H9 (cell line): ENCODE data around the gene AGPAT2. TPM values are rescaled to one million over a fixed set of nuclear protein-coding genes. Genes with fewer than 3 reads are reported as not detected.

Source experiments
- DNase-seq: peaks from one replicate; pipeline ENCODE4 v3.0.0-alpha.2; 2017
- H2AFZ ChIP-seq: one replicate; pipeline ENCODE4 v1.6.1; 2013; ENCODE audit warnings: mild to moderate bottlenecking, low read length, control low read depth, moderate library complexity
- H2AK5ac ChIP-seq: 2 replicates; pipeline ENCODE4 v1.6.1; 2013; ENCODE audit warnings: low read length, control low read depth, mixed read lengths; ENCODE audit not compliant: insufficient read length
- H2BK120ac ChIP-seq: one replicate; pipeline ENCODE4 v1.6.1; 2013; ENCODE audit warnings: low read depth, mild to moderate bottlenecking, low read length, control low read depth, inconsistent platforms; ENCODE audit not compliant: poor library complexity, severe bottlenecking
- H2BK12ac ChIP-seq: 2 replicates; pipeline ENCODE4 v1.6.1; 2013; ENCODE audit warnings: low read length, control low read depth, mixed read lengths, low read depth; ENCODE audit not compliant: insufficient read length
- H2BK15ac ChIP-seq: 2 replicates; pipeline ENCODE4 v1.6.1; 2013; ENCODE audit warnings: low read depth, low read length, control low read depth
- H2BK20ac ChIP-seq: one replicate; pipeline ENCODE4 v1.6.1; 2013; ENCODE audit warnings: low read depth, mild to moderate bottlenecking, low read length, control low read depth, inconsistent platforms; ENCODE audit not compliant: poor library complexity, severe bottlenecking
- H2BK5ac ChIP-seq: 2 replicates; pipeline ENCODE4 v1.6.1; 2013; ENCODE audit warnings: low read length, control low read depth, mixed read lengths; ENCODE audit not compliant: insufficient read length
- H3K14ac ChIP-seq: 2 replicates; pipeline ENCODE4 v1.6.1; 2013; ENCODE audit warnings: low read length, control low read depth; ENCODE audit not compliant: insufficient read depth
- H3K18ac ChIP-seq: 2 replicates; pipeline ENCODE4 v1.6.1; 2013; ENCODE audit warnings: low read depth, mild to moderate bottlenecking, mixed read lengths, low read length, control low read depth; ENCODE audit not compliant: insufficient read length
- H3K23ac ChIP-seq: 2 replicates; pipeline ENCODE4 v1.6.1; 2013; ENCODE audit warnings: low read length, control low read depth, mixed read lengths, low read depth; ENCODE audit not compliant: insufficient read length
- H3K23me2 ChIP-seq: 2 replicates; pipeline ENCODE4 v1.6.1; 2013; ENCODE audit warnings: low read depth, mild to moderate bottlenecking, mixed read lengths, low read length, control low read depth; ENCODE audit not compliant: insufficient read length, poor library complexity, severe bottlenecking
- H3K27ac ChIP-seq: 2 replicates; pipeline ENCODE4 v1.5.1; 2013; ENCODE audit warnings: low read length, control low read depth, mixed read lengths, low read depth; ENCODE audit not compliant: insufficient read length
- H3K27me3 ChIP-seq: 2 replicates; pipeline ENCODE4 v1.6.1; 2013; ENCODE audit warnings: low read length, control low read depth, inconsistent platforms; ENCODE audit not compliant: insufficient read depth
- H3K4ac ChIP-seq: 2 replicates; pipeline ENCODE4 v1.6.1; 2013; ENCODE audit warnings: low read depth, mild to moderate bottlenecking, control low read depth, inconsistent platforms, low read length, moderate library complexity
- H3K4me1 ChIP-seq: 2 replicates; pipeline ENCODE4 v1.6.1; 2013; ENCODE audit warnings: low read length, control low read depth, inconsistent platforms; ENCODE audit not compliant: insufficient read depth
- H3K4me2 ChIP-seq: 2 replicates; pipeline ENCODE4 v1.6.1; 2013; ENCODE audit warnings: low read length, control low read depth, mixed read lengths; ENCODE audit not compliant: insufficient read length, insufficient read depth
- H3K56ac ChIP-seq: 2 replicates; pipeline ENCODE4 v1.6.1; 2013; ENCODE audit warnings: low read depth, mild to moderate bottlenecking, mixed read lengths, low read length, control low read depth; ENCODE audit not compliant: insufficient read length
- H3K79me1 ChIP-seq: 2 replicates; pipeline ENCODE4 v1.6.1; 2013; ENCODE audit warnings: low read depth, mild to moderate bottlenecking, moderate library complexity, low read length, control low read depth, inconsistent platforms; ENCODE audit not compliant: insufficient read depth, poor library complexity, severe bottlenecking
- H3K79me2 ChIP-seq: 2 replicates; pipeline ENCODE4 v1.6.1; 2013; ENCODE audit warnings: low read length, control low read depth, inconsistent platforms; ENCODE audit not compliant: insufficient read depth
- H3K9ac ChIP-seq: 2 replicates; pipeline ENCODE4 v1.6.1; 2013; ENCODE audit warnings: low read length, control low read depth, mixed read lengths; ENCODE audit not compliant: insufficient read length; ENCODE audit errors: extremely low read depth
- H3K9me3 ChIP-seq: one replicate; pipeline ENCODE4 v1.6.1; 2013; ENCODE audit warnings: low read depth, low read length, inconsistent platforms; ENCODE audit not compliant: control insufficient read depth
- H3T11ph ChIP-seq: one replicate; pipeline ENCODE4 v1.6.1; 2013; ENCODE audit warnings: mild to moderate bottlenecking, low read length, control low read depth, inconsistent platforms
- H4K20me1 ChIP-seq: one replicate; pipeline ENCODE4 v1.6.1; 2013; ENCODE audit not compliant: control insufficient read depth, insufficient read length, insufficient read depth
- H4K5ac ChIP-seq: 2 replicates; pipeline ENCODE4 v1.6.1; 2013; ENCODE audit warnings: low read depth, mild to moderate bottlenecking, mixed read lengths, low read length, control low read depth; ENCODE audit not compliant: insufficient read length
- H4K8ac ChIP-seq: replicated peaks from 2 replicates; pipeline ENCODE4 v1.6.1; 2013; ENCODE audit warnings: low read length, control low read depth, mixed read lengths, low read depth; ENCODE audit not compliant: insufficient read length
- H4K91ac ChIP-seq: 2 replicates; pipeline ENCODE4 v1.6.1; 2013; ENCODE audit warnings: low read depth, mild to moderate bottlenecking, moderate library complexity, mixed read lengths, low read length, control low read depth; ENCODE audit not compliant: insufficient read length
- H3K27ac Mint-ChIP-seq, 3 experiments: 2 replicates in 2 of 3; 3 replicates in 1 of 3; pipeline ENCODE4 v1.8.0; 2020 to 2021; ENCODE audit warnings: mixed read lengths in 3 of 3, mild to moderate bottlenecking in 1 of 3, moderate library complexity in 1 of 3
- H3K27me3 Mint-ChIP-seq: 2 replicates; pipeline ENCODE4 v1.8.0; 2021; ENCODE audit warnings: low read depth, mild to moderate bottlenecking, moderate library complexity, mixed read lengths
- H3K36me3 Mint-ChIP-seq, 3 experiments: 2 replicates in 2 of 3; 3 replicates in 1 of 3; pipeline ENCODE4 v1.8.0; 2020 to 2021; ENCODE audit warnings: low read depth in 3 of 3, mixed read lengths in 3 of 3; ENCODE audit not compliant: insufficient read depth in 1 of 3
- H3K4me1 Mint-ChIP-seq, 2 experiments: 2 replicates each; pipeline ENCODE4 v1.8.0; 2020; ENCODE audit warnings: mixed read lengths in 2 of 2
- H3K4me3 Mint-ChIP-seq, 2 experiments: 2 replicates in 1 of 2; 3 replicates in 1 of 2; pipeline ENCODE4 v1.8.0; 2020 to 2021; ENCODE audit warnings: mild to moderate bottlenecking in 2 of 2, mixed read lengths in 2 of 2, moderate library complexity in 1 of 2
- H3K9me3 Mint-ChIP-seq, 2 experiments: 2 replicates in 1 of 2; 3 replicates in 1 of 2; pipeline ENCODE4 v1.8.0; 2020; ENCODE audit warnings: mild to moderate bottlenecking in 2 of 2, mixed read lengths in 2 of 2, moderate library complexity in 1 of 2
- WGBS: extraction: QIAGEN DNeasy Blood & Tissue Kit; methylation state at CpG from one replicate; pipeline ENCODE4 v1.1.7; 2013; ENCODE audit warnings: missing lambda C conversion rate, low lambda C conversion rate, mixed read lengths; ENCODE audit not compliant: insufficient read length; ENCODE audit errors: extremely low coverage; 5-methylcytosine and 5-hydroxymethylcytosine counted together
- total RNA-seq: library from RNA; stranded (reverse); gene quantifications from 2 replicates; pipeline ENCODE4 v1.2.1, GENCODE V29; 2021
- TF ChIP-seq, protein P1 (sequence below): fragments of 200-600 bp; sonication (generic); conservative IDR thresholded peaks from 3 replicates; pipeline ENCODE4 v1.8.0; 2021; ENCODE audit warnings: antibody characterized with exemption, mild to moderate bottlenecking

The AGPAT2 gene
- total RNA-seq, 1 experiment from 2014 or later = 29.7 TPM

DNA sequence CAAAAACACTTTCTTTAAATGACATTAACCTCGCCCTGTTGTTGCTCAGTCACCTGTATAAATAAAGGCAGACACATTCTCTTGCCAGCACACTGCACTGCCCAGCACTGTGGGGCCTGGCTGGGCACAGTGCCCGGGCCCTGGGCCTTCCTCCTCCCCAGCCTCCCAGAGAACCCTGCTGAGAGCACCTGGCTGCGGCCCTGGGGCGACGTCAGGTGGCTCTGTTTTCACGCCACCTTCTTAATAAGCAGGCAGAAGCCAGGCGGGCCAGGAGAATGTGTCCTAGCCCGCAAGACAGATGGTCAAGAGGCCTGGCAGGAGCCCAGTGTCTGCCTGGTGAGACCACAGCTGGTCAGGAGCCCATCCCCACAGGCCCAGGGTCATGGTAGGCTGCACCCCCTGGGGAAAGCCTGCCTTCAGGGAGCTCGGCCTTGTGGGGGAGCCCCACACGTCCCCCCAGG is 8.2 kb upstream of the AGPAT2 start:
- Histone ChIP-seq H3K9me3 (no peaks in the 10 kb centered on the region), H3K18ac (no peak overlapping the region), H3K4ac (no peak overlapping the region), H3K23me2 (no peaks in the 10 kb centered on the region), H2AFZ (no peak overlapping the region), H4K5ac (no peak overlapping the region), H3K79me1 (no peaks in the 10 kb centered on the region), H2BK12ac (no peak overlapping the region), H2BK120ac (no peak overlapping the region), H3K27me3 (no peaks in the 10 kb centered on the region), H3K23ac (no peak overlapping the region), H3K4me1 (no peaks in the 10 kb centered on the region), H4K20me1 (no peaks in the 10 kb centered on the region), H3K14ac (no peak overlapping the region), H4K91ac (no peak overlapping the region), H3T11ph (no peak overlapping the region), H3K79me2 (no peaks in the 10 kb centered on the region), H2BK5ac (no peak overlapping the region), H3K9ac (no peak overlapping the region), H2AK5ac (no peak overlapping the region), H4K8ac (no peak overlapping the region), H3K56ac (no peak overlapping the region), H3K4me2 (no peak overlapping the region), H2BK15ac (no peak overlapping the region), H3K27ac (no peak overlapping the region), H2BK20ac (no peak overlapping the region)
- peaks cover 0 to 23% of the 10 kb centered on the region in 2 experiments; a peak in 2 of 4 replicates for H3K4me1 Mint-ChIP-seq
- no CpG with 5 or more reads among the region's 10 CpGs for WGBS
- no peaks in the 10 kb centered on the region for H3K36me3 Mint-ChIP-seq
- no peaks in the 10 kb centered on the region; a peak in 1 of 5 replicates for H3K9me3 Mint-ChIP-seq
- no peak overlapping the region for H3K27ac Mint-ChIP-seq
- DNase-seq = no peak
- TF ChIP-seq, protein P1, sequence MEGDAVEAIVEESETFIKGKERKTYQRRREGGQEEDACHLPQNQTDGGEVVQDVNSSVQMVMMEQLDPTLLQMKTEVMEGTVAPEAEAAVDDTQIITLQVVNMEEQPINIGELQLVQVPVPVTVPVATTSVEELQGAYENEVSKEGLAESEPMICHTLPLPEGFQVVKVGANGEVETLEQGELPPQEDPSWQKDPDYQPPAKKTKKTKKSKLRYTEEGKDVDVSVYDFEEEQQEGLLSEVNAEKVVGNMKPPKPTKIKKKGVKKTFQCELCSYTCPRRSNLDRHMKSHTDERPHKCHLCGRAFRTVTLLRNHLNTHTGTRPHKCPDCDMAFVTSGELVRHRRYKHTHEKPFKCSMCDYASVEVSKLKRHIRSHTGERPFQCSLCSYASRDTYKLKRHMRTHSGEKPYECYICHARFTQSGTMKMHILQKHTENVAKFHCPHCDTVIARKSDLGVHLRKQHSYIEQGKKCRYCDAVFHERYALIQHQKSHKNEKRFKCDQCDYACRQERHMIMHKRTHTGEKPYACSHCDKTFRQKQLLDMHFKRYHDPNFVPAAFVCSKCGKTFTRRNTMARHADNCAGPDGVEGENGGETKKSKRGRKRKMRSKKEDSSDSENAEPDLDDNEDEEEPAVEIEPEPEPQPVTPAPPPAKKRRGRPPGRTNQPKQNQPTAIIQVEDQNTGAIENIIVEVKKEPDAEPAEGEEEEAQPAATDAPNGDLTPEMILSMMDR = no peak
- no peak overlapping the region for H3K4me3 Mint-ChIP-seq
- H3K27me3 Mint-ChIP-seq = peaks cover 21% of the 10 kb centered on the region
